ENCODE data around the gene IER2. TPM values are rescaled to one million over a fixed set of nuclear protein-coding genes. Genes with fewer than 3 reads are reported as not detected.

IER2 gene
- total and polyA plus RNA-seq, 2 donors (not counting 3 experiments of a cell fraction or from before 2014, with no cell fraction given), result 60.6 to 81.6 TPM

DNA sequence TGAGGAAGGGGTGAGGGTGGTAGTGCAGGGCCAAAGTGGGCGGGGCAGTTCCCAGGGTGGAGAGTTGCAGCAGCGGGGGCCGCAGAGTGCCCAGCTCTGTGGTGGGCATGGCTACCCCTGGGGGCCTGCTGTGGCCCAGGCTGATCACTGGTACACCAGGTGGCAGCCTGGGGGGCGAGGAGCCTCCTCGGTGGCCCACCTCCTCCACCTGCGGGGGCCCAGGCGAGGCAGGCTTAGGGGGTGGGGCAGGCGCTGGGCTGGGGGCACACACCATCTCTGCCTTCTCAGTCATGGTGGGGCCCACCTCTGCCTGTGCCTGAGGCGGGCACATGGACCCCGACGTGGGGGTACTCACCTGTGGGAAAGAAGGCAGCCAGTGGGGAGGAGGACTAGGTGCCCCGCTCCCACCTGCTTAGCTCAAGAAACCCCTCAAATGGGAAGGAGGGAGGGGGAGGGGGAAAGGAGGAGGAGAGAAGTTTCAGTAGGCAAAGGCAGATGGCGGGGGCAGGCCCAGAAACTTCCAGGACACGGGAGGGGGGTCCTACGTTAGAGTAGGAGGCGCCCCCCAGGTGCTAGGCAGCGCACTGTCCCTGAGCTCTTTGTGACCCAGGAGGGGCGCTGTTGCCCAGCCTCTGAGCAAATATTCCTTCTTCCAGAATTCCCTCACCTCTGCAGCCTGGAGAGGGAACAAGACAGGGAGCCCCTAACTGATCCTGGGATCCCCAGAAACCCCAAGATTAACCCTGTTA lies 49.2 kb upstream of the IER2 start:
- ChIA-PET CTCF (interaction anchor here (0.5 to 2.5 kb wide), 27 partner anchors 10 to 175 kb away, joined by 3 to 26 read pairs (median 4); partner anchors contain the start of genes IER2, NACC1, STX10 and TRMT1), POLR2A (interaction anchor here (0.8 to 2.1 kb wide), 4 partner anchors 40 to 54 kb away, joined by 3 to 8 read pairs (median 4); no protein-coding TSS in a partner anchor)
- Histone ChIP-seq H3K27me3 (ENCODE audit: control insufficient read depth in 2 of 2, insufficient read depth in 2 of 2, low read length in 2 of 2) (no peaks in the 10 kb centered on the region), H3K9ac (replicated peaks; ENCODE audit: extremely low read depth, insufficient read depth, low read length) (peak overlapping the region; percentile 96), H3K27ac (ENCODE audit: insufficient read depth, low read depth, low read length) (peak overlapping the region; percentile 76), H3K79me2 (ENCODE audit: control insufficient read depth, insufficient read depth, low read length) (peaks cover 30% of the 10 kb centered on the region), H3K4me1 (ENCODE audit: control insufficient read depth, extremely low read depth, insufficient read depth, low read length) (peaks cover 50% of the 10 kb centered on the region), H2AFZ (ENCODE audit: low read depth, low read length) (no peak overlapping the region), H3K4me3 (replicated peaks in 1 of 3; ENCODE audit: insufficient read depth in 1 of 3, low read depth in 1 of 3, low read length in 3 of 3) (peak overlapping the region; percentile 63 to 95 (median 85)), H3K9me1 (replicated peaks; ENCODE audit: control insufficient read depth, extremely low read depth, insufficient read depth, low read length) (no peaks in the 10 kb centered on the region), H3K4me2 (ENCODE audit: insufficient read depth, low read length) (peak overlapping the region; percentile 96), H3K9me3 (replicated peaks; ENCODE audit: control insufficient read depth, insufficient read depth, low read length) (no peaks in the 10 kb centered on the region), H4K20me1 (replicated peaks; ENCODE audit: control insufficient read depth, extremely low read depth, insufficient read depth, low read length) (no peaks in the 10 kb centered on the region), H3K36me3 (ENCODE audit: control insufficient read depth in 2 of 2, extremely low read depth in 1 of 2, insufficient read depth in 2 of 2, low read length in 2 of 2) (peaks cover 2 to 3% of the 10 kb centered on the region in 2 experiments)
- dilution Hi-C loops (cut with MboI; ENCODE audit: extremely low pct_ligation_motif_present, low sequenced_read_pairs), result no loop called here
- FAIRE-seq, result peak; percentile 58
- BruUV-seq (replicated peaks), result no TSS peak
- TF ChIP-seq CTCF (IDR thresholded peaks at IDR 0.05; ENCODE audit: extremely low read depth in 1 of 2, insufficient read depth in 1 of 2, low read depth in 1 of 2, low read length in 2 of 2) (peak; percentile 53 to 79), POLR2A (IDR thresholded peaks at IDR 0.05; ENCODE audit: low read depth, low read length) (peak; percentile 51), MYC (IDR thresholded peaks at IDR 0.05; ENCODE audit: low read depth, low read length) (no peak)
- peak; percentile 60 for DNase-seq (ENCODE audit: low read depth, low spot score)
- intact Hi-C loops (cut with micrococcal nuclease), result loop anchor here (1.0 to 5.0 kb wide), 3 partner anchors 146 to 906 kb away; partner anchors contain the start of gene RFX1

Measured in endothelial cell of umbilical vein (primary cell).